HG03039 (cell line): Measurements from ENCODE around the gene COL2A1.

ENCODE experiments used
- ATAC-seq: cut with Tn5 transposase; IDR thresholded peaks from one replicate; pipeline ENCODE4 v1.9.1; 2021; ENCODE audit warnings: mild to moderate bottlenecking, moderate library complexity; ENCODE audit not compliant: unreplicated experiment

The COL2A1 gene

GRCh38 chr12:48004053-48004941 is at the start of gene COL2A1:
Gene COL2A1, minus strand, starts transcription at chr12:48004476. Its CDS starts 155 bp downstream, at chr12:48004321.
- no peak for ATAC-seq

GRCh38 chr12:48053883-48054282 is 49.6 kb upstream of the COL2A1 start:
- no peak for ATAC-seq

DNA sequence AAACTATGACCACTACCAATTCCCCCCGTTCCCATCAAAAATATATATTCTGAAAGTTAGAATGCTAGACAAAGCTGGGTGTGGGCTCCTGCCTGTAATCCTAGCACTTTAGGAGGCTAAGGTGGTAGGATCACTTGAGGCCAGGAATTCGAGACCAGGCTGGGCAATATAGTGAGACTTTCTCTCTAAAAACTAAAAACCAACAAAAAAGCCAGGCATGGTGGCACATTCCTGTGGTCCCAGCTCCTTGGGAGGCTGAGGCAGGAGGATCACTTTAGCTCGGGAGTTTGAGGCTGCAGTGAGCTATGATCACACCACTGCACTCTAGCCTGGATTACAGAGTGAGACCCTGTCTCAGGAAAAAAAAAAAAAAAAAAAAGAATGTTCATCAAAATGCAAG is 48.8 kb upstream of the COL2A1 start:
- ATAC-seq: no peak

- no peak for ATAC-seq
Observed at GRCh38 chr12:48051681-48052080, 47.4 kb upstream of the COL2A1 start.

DNA sequence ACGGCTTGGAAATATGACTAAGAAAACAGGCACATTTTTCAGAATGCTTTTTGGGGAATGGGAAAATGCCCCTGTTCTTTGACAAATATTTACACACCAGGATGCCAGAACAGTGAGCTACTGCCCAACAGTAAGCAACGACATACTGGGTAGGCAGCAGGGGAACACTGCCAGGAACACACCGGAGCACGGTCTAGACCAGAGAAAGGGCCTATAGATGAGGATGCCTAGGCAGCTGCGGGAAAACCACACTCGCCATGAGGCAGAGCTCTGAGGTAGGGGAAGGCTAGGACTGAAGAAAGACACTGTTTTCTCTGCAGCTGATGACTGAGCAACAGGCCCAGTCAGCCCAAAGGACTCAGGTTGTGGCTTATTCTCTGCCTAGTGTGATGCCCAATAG is 45.9 kb upstream of the COL2A1 start:
- ATAC-seq: no peak

GRCh38 chr12:48045965-48046518 is 41.8 kb upstream of the COL2A1 start:
- no peak for ATAC-seq

DNA sequence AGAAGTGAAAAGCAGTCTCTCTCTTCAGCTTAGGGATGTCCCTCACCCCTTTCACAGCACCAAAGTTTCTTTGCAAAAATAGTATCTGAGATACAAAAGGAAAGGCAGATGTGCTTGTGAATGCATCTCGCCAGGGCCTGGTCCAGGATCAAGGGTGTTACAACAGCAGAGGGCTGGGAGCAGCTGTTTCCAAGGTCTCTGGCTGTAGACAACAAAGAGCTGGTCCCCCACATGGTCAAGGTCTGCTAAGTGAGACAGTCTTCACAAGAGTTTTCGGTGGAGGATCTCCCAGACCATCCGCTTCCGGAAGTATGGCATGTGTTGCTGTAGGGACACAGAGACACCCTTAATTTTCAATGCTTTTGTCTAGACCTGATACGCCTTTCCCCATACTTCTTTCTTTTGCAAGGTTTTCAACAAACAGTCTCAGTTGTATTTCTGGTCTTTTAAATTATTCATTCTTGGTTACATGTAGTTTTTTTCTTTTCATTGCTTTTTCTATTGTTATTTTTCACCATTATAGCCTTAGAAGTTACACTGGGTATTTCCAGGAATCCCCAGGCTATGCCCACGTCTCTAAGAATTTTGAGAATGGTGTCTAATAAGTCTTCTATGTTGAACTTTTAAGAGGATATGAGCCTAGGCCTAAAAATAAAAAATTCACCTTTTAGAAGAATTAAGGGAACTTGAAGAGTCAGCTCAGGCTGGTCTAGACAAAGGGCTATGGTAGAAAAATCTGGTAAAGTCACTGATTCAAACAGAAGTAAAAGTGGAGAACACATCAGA is 41.0 kb upstream of the COL2A1 start:
- ATAC-seq: no peak

GRCh38 chr12:48044396-48044795 is 40.1 kb upstream of the COL2A1 start:
- no peak for ATAC-seq

DNA sequence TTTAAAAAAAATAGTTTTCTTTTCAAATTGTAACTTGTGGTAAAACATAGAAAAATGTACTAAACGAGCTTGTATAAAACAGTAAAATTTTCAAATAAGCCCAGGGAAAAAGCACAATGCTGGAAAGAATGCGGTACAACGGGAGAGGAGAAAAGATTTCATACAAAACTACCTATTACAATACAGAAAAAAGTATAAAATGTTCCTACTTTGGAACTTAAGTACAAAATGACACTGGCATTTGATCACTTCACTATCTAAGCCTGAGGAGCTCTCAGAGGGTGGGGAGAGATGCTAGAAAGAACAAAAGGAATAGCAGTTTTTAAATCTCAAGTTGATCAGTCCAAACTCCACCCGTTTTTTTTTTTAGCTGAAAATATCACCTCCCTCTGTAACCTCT is 39.5 kb upstream of the COL2A1 start:
- ATAC-seq: no peak

GRCh38 chr12:48041591-48042423 is 37.5 kb upstream of the COL2A1 start:
- no peak for ATAC-seq

GRCh38 chr12:48040354-48040753 is 36.1 kb upstream of the COL2A1 start:
- no peak for ATAC-seq

- no peak for ATAC-seq
Observed at GRCh38 chr12:48039151-48039550, 34.9 kb upstream of the COL2A1 start.

DNA sequence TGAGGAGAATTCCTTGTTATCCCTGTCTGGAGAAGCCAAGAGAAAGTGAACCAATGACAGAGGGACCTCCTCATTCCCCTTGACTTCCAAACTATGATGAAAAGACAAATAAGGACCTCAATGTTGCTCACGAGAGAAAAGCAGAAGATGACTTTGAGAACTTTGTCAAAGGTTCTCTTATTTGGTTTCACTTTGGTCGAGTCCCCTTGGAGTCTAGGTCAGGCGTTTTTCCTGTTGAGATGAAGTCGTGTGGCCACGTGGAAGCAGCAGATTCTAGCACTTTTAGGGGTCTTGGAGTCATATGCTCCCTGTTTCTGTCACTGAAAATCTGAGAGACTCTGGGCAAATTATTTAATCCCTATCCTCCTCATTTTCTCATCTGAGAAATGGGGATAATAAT is 33.8 kb upstream of the COL2A1 start:
- no peak for ATAC-seq

DNA sequence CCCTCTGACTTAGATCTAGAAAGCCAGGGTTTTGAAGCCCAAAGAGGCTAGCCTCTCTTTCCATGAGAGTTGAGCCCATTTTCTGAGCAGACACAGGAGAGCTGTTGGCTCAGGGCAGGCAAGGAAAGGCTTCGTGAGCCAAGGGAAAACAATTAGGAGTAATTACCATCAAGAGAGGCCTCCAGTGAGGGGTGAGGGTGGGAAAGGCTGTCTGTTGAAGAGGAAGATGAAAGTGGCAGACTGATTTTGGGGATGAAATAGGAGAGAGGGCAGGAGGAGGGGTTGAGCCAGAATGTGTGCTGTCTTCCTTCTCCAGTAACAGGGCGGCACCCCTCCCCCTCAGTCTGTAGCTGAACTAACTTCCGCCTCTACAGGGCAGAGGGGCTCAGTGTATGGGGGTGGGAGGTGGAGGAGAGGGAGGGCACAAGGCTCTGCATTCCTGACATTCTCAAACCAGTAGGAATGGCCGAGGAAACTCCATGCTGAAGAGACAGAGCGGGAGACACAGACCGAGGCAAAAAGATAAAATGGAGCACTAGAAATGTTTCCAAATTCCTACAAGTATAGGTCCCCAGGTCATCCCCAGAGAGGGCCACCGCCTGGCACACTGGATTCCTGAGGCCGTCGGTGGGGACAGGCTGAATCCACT is 33.1 kb upstream of the COL2A1 start:
- ATAC-seq: no peak

- no peak for ATAC-seq
Observed at GRCh38 chr12:48036818-48037217, 32.5 kb upstream of the COL2A1 start.

GRCh38 chr12:48034835-48035805 is 30.8 kb upstream of the COL2A1 start:
- no peak for ATAC-seq

GRCh38 chr12:48033451-48033850 is 29.2 kb upstream of the COL2A1 start:
- ATAC-seq: no peak

DNA sequence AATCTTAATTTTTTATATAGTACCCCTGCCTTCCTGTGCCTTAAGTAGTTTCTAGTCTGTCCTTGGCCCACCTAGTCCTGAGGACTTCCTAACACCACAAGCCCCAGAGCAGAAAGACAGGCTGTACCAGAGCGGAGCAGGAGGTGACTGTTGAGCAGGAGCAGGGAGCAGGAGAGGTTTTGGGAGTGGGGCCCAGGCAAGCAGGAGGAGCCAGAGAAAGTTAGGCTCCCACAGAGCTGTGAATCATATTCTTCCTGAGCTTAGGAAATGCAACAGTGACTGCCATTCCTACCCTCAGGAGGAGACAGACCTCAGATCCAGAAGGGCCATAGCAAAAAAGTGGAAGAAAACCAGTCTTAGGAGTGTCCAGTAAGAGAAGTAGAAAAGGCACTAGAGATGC is 28.3 kb upstream of the COL2A1 start:
- ATAC-seq: no peak
